Neural progenitor cell (in vitro differentiated cells): Measurements from ENCODE around the gene BCAS3. TPM values are rescaled to one million over a fixed set of nuclear protein-coding genes. Genes with fewer than 3 reads are reported as not detected.
"Not testable (repeated sequence)": the region's sequence is repeated elsewhere in the genome, so short reads cannot be mapped to it uniquely, and the experiment has no call there.

ENCODE experiments used
- DNase-seq: peaks from one replicate; pipeline ENCODE4 v3.0.0-alpha.2; 2016; ENCODE audit warnings: low spot score
- H2AFZ ChIP-seq: fragments of 200-600 bp; sonication (generic); replicated peaks from 2 replicates; pipeline ENCODE4 v1.6.1; 2016; ENCODE audit warnings: antibody characterized with exemption
- H3F3A ChIP-seq: fragments of 200-600 bp; sonication (generic); 2 replicates; pipeline ENCODE4 v1.6.1; 2016; ENCODE audit warnings: antibody characterized with exemption, low read depth
- H3K27ac ChIP-seq: fragments of 200-600 bp; sonication (generic); 2 replicates; pipeline ENCODE4 v1.5.1; 2016; ENCODE audit warnings: mild to moderate bottlenecking
- H3K27me3 ChIP-seq: fragments of 200-600 bp; sonication (generic); 2 replicates; pipeline ENCODE4 v1.6.1; 2016; ENCODE audit warnings: mild to moderate bottlenecking, moderate library complexity
- H3K36me3 ChIP-seq: fragments of 200-600 bp; sonication (generic); 2 replicates; pipeline ENCODE4 v1.5.1; 2016
- H3K4me1 ChIP-seq: fragments of 200-600 bp; sonication (generic); 2 replicates; pipeline ENCODE4 v1.6.1; 2016; ENCODE audit warnings: mixed run types
- H3K4me2 ChIP-seq: fragments of 200-600 bp; sonication (generic); 2 replicates; pipeline ENCODE4 v1.6.1; 2016
- H3K4me3 ChIP-seq: fragments of 200-600 bp; sonication (generic); 2 replicates; pipeline ENCODE4 v1.5.1; 2016
- H3K79me2 ChIP-seq: fragments of 200-600 bp; sonication (generic); 2 replicates; pipeline ENCODE4 v1.6.1; 2016; ENCODE audit warnings: low read depth
- H3K9ac ChIP-seq: fragments of 200-600 bp; sonication (generic); 2 replicates; pipeline ENCODE4 v1.6.1; 2016
- H3K9me3 ChIP-seq: fragments of 200-600 bp; sonication (generic); 2 replicates; pipeline ENCODE4 v1.5.1; 2016; ENCODE audit warnings: low read depth
- H4K20me1 ChIP-seq: fragments of 200-600 bp; sonication (generic); 2 replicates; pipeline ENCODE4 v1.6.1; 2016; ENCODE audit warnings: low read depth
- H3K27ac Mint-ChIP-seq: 3 replicates; pipeline ENCODE4 v1.8.0; 2021; ENCODE audit warnings: mixed read lengths
- H3K27me3 Mint-ChIP-seq: 2 replicates; pipeline ENCODE4 v1.8.0; 2022; ENCODE audit warnings: low read depth, mild to moderate bottlenecking, inconsistent platforms, moderate library complexity, mixed read lengths; ENCODE audit not compliant: insufficient read depth
- H3K36me3 Mint-ChIP-seq: 3 replicates; pipeline ENCODE4 v1.8.0; 2021; ENCODE audit warnings: mixed read lengths
- H3K4me1 Mint-ChIP-seq: 3 replicates; pipeline ENCODE4 v1.8.0; 2021; ENCODE audit warnings: mixed read lengths
- H3K4me3 Mint-ChIP-seq: 3 replicates; pipeline ENCODE4 v1.8.0; 2021; ENCODE audit warnings: mild to moderate bottlenecking, moderate library complexity, mixed read lengths
- H3K9me3 Mint-ChIP-seq: 3 replicates; pipeline ENCODE4 v1.8.0; 2020; ENCODE audit warnings: mixed read lengths
- EZH2 ChIP-seq: fragments of 200-600 bp; sonication (generic); IDR thresholded peaks from 2 replicates; pipeline ENCODE4 v1.6.1; 2017; ENCODE audit warnings: antibody characterized with exemption, mild to moderate bottlenecking, moderate library complexity
- EZH2phosphoT487 ChIP-seq: fragments of 200-600 bp; sonication (generic); IDR thresholded peaks from 2 replicates; pipeline ENCODE4 v1.6.1; 2017; ENCODE audit warnings: antibody characterized with exemption
- total RNA-seq: library from RNA; depleted of rRNA; stranded (reverse); fragments of >200 nt; gene quantifications from 2 replicates; pipeline ENCODE4 v1.2.3, GENCODE V29; 2015; ENCODE audit warnings: low replicate concordance
- TF ChIP-seq, protein P1 (sequence below): fragments of 200-600 bp; sonication (generic); IDR thresholded peaks from 2 replicates; pipeline ENCODE4 v1.5.1; 2017; ENCODE audit warnings: antibody characterized with exemption, mild to moderate bottlenecking

BCAS3 gene
- total RNA-seq, 1 donor from 2014 or later: 60.9 TPM

DNA sequence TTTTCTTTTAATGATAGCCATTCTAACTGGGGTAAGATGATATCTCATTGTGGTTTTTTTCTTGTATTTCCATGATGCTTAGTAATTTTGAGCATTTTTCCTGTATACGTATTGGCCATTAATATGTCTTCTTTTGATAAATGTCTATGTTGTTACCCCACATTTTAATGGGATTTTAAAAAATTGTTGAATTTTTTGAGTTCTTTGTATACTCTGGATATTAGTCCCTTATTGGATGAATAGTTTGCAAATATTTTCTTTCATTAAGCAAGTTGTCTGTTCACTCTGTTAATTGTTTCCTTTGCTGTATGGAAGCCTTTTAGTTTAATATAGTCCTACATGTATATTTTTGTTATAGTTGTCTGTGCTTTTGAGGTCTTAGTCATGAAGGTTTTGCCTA is 79.8 kb downstream of the BCAS3 start:
- H3K4me1 ChIP-seq: no peaks in the 10 kb centered on the region

DNA sequence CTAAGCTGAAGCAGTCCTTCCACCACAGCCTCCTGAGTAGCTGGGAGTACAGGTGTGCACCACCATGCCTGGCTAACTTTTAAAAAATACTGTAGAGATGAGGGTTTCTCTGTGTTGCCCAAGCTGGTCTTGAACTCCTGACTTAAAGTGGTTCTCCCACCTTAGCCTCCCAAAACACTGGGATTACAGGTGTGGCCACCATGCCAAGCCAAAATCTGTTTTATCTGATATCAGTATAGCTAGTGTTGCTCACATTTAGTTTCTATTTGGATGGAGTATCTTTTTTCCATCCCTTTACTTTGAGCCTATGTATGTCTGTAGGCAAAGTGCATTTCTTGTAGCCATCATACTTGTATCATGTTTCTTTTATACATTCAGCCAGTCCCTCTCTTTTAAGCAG is 82.1 kb downstream of the BCAS3 start:
- TF ChIP-seq EZH2phosphoT487 (no peak), EZH2 (no peak)
- TF ChIP-seq, protein P1, sequence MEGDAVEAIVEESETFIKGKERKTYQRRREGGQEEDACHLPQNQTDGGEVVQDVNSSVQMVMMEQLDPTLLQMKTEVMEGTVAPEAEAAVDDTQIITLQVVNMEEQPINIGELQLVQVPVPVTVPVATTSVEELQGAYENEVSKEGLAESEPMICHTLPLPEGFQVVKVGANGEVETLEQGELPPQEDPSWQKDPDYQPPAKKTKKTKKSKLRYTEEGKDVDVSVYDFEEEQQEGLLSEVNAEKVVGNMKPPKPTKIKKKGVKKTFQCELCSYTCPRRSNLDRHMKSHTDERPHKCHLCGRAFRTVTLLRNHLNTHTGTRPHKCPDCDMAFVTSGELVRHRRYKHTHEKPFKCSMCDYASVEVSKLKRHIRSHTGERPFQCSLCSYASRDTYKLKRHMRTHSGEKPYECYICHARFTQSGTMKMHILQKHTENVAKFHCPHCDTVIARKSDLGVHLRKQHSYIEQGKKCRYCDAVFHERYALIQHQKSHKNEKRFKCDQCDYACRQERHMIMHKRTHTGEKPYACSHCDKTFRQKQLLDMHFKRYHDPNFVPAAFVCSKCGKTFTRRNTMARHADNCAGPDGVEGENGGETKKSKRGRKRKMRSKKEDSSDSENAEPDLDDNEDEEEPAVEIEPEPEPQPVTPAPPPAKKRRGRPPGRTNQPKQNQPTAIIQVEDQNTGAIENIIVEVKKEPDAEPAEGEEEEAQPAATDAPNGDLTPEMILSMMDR: no peak
- H3K4me2 ChIP-seq: no peak overlapping the region
- no peak overlapping the region for H3K4me3 ChIP-seq
- no peaks in the 10 kb centered on the region for H3K79me2 ChIP-seq
- no peaks in the 10 kb centered on the region for H4K20me1 ChIP-seq
- H3K9me3 ChIP-seq: no peaks in the 10 kb centered on the region
- no peaks in the 10 kb centered on the region for H3K4me1 ChIP-seq
- H3K27me3 ChIP-seq: no peaks in the 10 kb centered on the region
- no peak overlapping the region for H3K9ac ChIP-seq
- Mint-ChIP-seq H3K27ac (no peak overlapping the region), H3K36me3 (peaks cover 2% of the 10 kb centered on the region), H3K9me3 (peaks cover 13% of the 10 kb centered on the region), H3K4me3 (no peak overlapping the region), H3K4me1 (no peaks in the 10 kb centered on the region), H3K27me3 (peaks cover 5% of the 10 kb centered on the region)
- DNase-seq: no peak
- no peaks in the 10 kb centered on the region for H3F3A ChIP-seq
- H3K36me3 ChIP-seq: no peaks in the 10 kb centered on the region
- no peak overlapping the region for H3K27ac ChIP-seq
- H2AFZ ChIP-seq: no peak overlapping the region

More for the DNA sequence above, 79.8 kb downstream of the BCAS3 start:
- H3K4me1 Mint-ChIP-seq: no peaks in the 10 kb centered on the region
- Histone ChIP-seq H4K20me1 (no peaks in the 10 kb centered on the region), H3K9me3 (no peaks in the 10 kb centered on the region), H3F3A (no peaks in the 10 kb centered on the region), H2AFZ (no peak overlapping the region), H3K27me3 (no peaks in the 10 kb centered on the region), H3K4me3 (no peak overlapping the region), H3K4me2 (no peak overlapping the region), H3K27ac (no peak overlapping the region), H3K79me2 (no peaks in the 10 kb centered on the region), H3K36me3 (no peaks in the 10 kb centered on the region), H3K9ac (no peak overlapping the region)
- peaks cover 9% of the 10 kb centered on the region for H3K9me3 Mint-ChIP-seq
- no peak for TF ChIP-seq EZH2phosphoT487
- TF ChIP-seq, protein P1: no peak
- no peak for TF ChIP-seq EZH2
- no peaks in the 10 kb centered on the region for H3K27me3 Mint-ChIP-seq
- no peak for DNase-seq
- no peak overlapping the region for H3K4me3 Mint-ChIP-seq
- H3K27ac Mint-ChIP-seq: no peak overlapping the region
- H3K36me3 Mint-ChIP-seq: peaks cover 2% of the 10 kb centered on the region

DNA sequence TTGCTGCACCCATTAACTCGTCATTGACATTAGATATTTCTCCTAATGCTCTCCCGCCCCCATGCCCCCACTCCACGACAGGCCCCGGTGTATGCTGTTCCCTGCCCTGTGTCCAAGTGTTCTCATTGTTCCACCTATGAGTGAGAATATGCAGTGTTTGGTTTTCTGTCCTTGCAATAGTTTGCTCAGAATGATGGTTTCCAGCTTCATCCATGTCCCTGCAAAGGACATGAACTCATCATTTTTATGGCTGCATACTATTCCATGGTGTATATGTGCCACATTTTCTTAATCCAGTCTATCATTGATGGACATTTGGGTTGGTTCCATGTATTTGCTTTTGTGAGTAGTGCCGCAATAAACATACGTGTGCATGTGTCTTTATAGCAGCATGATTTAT is 83.7 kb downstream of the BCAS3 start:
- not testable (repeated sequence) for H3K9me3 ChIP-seq, H3K9ac ChIP-seq, H3K4me1 Mint-ChIP-seq, H3K27me3 Mint-ChIP-seq, H3K79me2 ChIP-seq, H3K36me3 ChIP-seq, H4K20me1 ChIP-seq, H3K27ac Mint-ChIP-seq, H3K4me3 ChIP-seq, H3K4me3 Mint-ChIP-seq, H3K27me3 ChIP-seq, H3K36me3 Mint-ChIP-seq, H3K4me1 ChIP-seq, H2AFZ ChIP-seq, DNase-seq, H3F3A ChIP-seq, H3K27ac ChIP-seq, H3K4me2 ChIP-seq
- H3K9me3 Mint-ChIP-seq: peaks cover 15% of the 10 kb centered on the region

DNA sequence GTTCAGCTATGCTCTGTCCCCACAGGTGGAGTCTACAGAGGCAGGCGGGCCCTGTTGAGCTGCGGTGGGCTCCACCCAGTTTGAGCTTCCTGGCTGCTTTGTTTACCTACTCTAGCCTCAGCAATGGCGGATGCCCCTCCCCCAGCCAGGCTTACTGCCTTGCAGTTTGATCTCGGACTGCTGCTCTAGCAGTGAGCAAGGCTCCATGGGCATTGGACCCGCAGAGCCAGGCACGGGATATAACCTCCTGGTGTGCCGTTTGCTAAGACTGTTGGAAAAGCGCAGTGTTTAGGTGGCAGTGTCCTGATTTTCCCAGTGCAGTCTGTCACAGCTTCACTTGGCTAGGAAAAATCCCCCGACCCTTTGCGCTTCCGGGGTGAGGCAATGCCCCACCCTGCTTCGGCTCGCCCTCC is 89.1 kb downstream of the BCAS3 start:
- Histone ChIP-seq H3K9me3 (no peaks in the 10 kb centered on the region), H2AFZ (no peak overlapping the region), H4K20me1 (no peaks in the 10 kb centered on the region), H3K4me1 (no peaks in the 10 kb centered on the region), H3K36me3 (no peaks in the 10 kb centered on the region), H3K27me3 (no peaks in the 10 kb centered on the region), H3K4me3 (no peak overlapping the region), H3F3A (no peaks in the 10 kb centered on the region), H3K27ac (no peak overlapping the region), H3K4me2 (no peak overlapping the region), H3K79me2 (no peaks in the 10 kb centered on the region), H3K9ac (no peak overlapping the region)
- no peak for DNase-seq
- peaks cover 9% of the 10 kb centered on the region for H3K27me3 Mint-ChIP-seq
- peaks cover 20% of the 10 kb centered on the region for H3K9me3 Mint-ChIP-seq
- peaks cover 4% of the 10 kb centered on the region for H3K36me3 Mint-ChIP-seq
- no peaks in the 10 kb centered on the region for H3K4me1 Mint-ChIP-seq
- H3K27ac Mint-ChIP-seq: no peak overlapping the region
- H3K4me3 Mint-ChIP-seq: no peak overlapping the region
- TF ChIP-seq EZH2phosphoT487 (no peak), EZH2 (no peak)
- TF ChIP-seq, protein P1: no peak
